ENCODE data around the gene GMEB1.

DNA sequence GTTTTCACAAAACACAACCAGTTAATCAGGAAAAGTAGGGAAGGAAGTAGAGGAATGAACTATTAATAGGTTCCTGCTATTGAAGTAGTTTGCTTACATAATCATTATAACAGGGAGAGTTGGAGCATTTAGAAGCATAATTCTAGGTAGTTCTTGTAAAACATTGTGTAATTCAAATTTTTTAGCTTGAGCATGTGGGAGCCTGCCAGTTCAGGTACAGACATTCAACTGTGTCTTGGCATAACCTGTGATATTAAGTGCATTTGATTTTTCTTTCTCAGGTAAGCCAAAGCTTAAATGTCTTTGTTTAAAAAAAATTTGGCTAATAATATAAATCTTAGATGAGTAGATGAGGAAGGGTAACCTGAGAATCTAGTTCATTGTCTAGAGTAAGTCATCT is 71.5 kb downstream of the GMEB1 start:
- TF ChIP-seq POLR2A (IDR thresholded peaks at IDR 0.05; ENCODE audit: low read length) (no peak), GATA1 (IDR thresholded peaks at IDR 0.05; ENCODE audit: low read depth, low read length) (no peak)
